K562 (cell line): Measurements from ENCODE around the gene RNF144A. TPM values are rescaled to one million over a fixed set of nuclear protein-coding genes. Genes with fewer than 3 reads are reported as not detected.

Experiments used
- CBFA2T3 ChIP-seq: fragments of 450-650 bp; IDR thresholded peaks from 2 replicates; pipeline ENCODE4 v1.6.1; 2017
- polyA plus RNA-seq, 8 experiments: library from polyadenylated mRNA; depleted of rRNA in 4 of 8; stranded (reverse) in 5 of 8; unstranded in 3 of 8; fragments of >200 nt; fragmentation: Nextera tagmentation in 2 of 8; fragmentation: Illumina TruSeq in 1 of 8; extraction: Ambion mirVana in 2 of 8; extraction: Trizol in 1 of 8; gene quantifications; 2 replicates each; pipeline versions ENCODE4 v1.2.1 to v1.2.3, GENCODE V29; 2011 to 2014; ENCODE audit warnings: inconsistent platforms in 1 of 8, missing spikeins in 1 of 8
- total RNA-seq, 7 experiments: library from RNA; depleted of rRNA in 6 of 7; stranded (reverse); fragments of >200 nt in 6 of 7; fragmentation: Illumina TruSeq in 2 of 7; extraction: Trizol in 2 of 7; gene quantifications; 2 replicates each; pipeline versions ENCODE4 v1.2.1 to v1.2.3, GENCODE V29; 2011 to 2021; ENCODE audit warnings: low replicate concordance in 1 of 7
- TF ChIP-seq, protein P1 (sequence below): fragments of 200-600 bp; sonication (generic); IDR thresholded peaks from one replicate; pipeline ENCODE4 v1.6.1; 2012; ENCODE audit warnings: mild to moderate bottlenecking, low read depth, low read length, inconsistent platforms

Gene RNF144A
- total and polyA plus RNA-seq, 9 of the 15 experiments (the other 6 are each of a cell fraction or from before 2014, with no cell fraction given) = 0.96 to 11.3 (median 6.2) TPM

DNA sequence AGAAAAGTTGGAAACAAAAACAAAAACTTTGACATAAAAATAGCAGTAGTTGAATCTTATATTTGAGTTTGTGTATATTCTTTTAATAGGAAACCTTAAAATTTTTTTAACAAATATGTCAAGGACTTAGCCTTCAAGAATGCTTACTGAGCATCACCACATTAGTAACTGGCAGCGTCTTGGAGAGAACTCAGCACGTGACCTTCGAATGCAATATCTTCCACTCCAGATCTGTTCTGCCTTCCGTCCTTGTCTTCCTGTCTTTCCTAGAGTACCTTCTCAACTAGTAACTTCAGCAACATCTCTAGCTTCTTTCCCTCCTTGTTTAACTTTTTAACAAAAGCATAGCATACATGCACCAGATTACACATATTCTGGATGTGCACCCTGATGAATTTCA, 38.7 kb upstream of the RNF144A start (continued):
- TF ChIP-seq, protein P1, sequence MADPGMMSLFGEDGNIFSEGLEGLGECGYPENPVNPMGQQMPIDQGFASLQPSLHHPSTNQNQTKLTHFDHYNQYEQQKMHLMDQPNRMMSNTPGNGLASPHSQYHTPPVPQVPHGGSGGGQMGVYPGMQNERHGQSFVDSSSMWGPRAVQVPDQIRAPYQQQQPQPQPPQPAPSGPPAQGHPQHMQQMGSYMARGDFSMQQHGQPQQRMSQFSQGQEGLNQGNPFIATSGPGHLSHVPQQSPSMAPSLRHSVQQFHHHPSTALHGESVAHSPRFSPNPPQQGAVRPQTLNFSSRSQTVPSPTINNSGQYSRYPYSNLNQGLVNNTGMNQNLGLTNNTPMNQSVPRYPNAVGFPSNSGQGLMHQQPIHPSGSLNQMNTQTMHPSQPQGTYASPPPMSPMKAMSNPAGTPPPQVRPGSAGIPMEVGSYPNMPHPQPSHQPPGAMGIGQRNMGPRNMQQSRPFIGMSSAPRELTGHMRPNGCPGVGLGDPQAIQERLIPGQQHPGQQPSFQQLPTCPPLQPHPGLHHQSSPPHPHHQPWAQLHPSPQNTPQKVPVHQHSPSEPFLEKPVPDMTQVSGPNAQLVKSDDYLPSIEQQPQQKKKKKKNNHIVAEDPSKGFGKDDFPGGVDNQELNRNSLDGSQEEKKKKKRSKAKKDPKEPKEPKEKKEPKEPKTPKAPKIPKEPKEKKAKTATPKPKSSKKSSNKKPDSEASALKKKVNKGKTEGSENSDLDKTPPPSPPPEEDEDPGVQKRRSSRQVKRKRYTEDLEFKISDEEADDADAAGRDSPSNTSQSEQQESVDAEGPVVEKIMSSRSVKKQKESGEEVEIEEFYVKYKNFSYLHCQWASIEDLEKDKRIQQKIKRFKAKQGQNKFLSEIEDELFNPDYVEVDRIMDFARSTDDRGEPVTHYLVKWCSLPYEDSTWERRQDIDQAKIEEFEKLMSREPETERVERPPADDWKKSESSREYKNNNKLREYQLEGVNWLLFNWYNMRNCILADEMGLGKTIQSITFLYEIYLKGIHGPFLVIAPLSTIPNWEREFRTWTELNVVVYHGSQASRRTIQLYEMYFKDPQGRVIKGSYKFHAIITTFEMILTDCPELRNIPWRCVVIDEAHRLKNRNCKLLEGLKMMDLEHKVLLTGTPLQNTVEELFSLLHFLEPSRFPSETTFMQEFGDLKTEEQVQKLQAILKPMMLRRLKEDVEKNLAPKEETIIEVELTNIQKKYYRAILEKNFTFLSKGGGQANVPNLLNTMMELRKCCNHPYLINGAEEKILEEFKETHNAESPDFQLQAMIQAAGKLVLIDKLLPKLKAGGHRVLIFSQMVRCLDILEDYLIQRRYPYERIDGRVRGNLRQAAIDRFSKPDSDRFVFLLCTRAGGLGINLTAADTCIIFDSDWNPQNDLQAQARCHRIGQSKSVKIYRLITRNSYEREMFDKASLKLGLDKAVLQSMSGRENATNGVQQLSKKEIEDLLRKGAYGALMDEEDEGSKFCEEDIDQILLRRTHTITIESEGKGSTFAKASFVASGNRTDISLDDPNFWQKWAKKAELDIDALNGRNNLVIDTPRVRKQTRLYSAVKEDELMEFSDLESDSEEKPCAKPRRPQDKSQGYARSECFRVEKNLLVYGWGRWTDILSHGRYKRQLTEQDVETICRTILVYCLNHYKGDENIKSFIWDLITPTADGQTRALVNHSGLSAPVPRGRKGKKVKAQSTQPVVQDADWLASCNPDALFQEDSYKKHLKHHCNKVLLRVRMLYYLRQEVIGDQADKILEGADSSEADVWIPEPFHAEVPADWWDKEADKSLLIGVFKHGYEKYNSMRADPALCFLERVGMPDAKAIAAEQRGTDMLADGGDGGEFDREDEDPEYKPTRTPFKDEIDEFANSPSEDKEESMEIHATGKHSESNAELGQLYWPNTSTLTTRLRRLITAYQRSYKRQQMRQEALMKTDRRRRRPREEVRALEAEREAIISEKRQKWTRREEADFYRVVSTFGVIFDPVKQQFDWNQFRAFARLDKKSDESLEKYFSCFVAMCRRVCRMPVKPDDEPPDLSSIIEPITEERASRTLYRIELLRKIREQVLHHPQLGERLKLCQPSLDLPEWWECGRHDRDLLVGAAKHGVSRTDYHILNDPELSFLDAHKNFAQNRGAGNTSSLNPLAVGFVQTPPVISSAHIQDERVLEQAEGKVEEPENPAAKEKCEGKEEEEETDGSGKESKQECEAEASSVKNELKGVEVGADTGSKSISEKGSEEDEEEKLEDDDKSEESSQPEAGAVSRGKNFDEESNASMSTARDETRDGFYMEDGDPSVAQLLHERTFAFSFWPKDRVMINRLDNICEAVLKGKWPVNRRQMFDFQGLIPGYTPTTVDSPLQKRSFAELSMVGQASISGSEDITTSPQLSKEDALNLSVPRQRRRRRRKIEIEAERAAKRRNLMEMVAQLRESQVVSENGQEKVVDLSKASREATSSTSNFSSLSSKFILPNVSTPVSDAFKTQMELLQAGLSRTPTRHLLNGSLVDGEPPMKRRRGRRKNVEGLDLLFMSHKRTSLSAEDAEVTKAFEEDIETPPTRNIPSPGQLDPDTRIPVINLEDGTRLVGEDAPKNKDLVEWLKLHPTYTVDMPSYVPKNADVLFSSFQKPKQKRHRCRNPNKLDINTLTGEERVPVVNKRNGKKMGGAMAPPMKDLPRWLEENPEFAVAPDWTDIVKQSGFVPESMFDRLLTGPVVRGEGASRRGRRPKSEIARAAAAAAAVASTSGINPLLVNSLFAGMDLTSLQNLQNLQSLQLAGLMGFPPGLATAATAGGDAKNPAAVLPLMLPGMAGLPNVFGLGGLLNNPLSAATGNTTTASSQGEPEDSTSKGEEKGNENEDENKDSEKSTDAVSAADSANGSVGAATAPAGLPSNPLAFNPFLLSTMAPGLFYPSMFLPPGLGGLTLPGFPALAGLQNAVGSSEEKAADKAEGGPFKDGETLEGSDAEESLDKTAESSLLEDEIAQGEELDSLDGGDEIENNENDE = no peak
- TF ChIP-seq CBFA2T3 = no peak
- TF ChIP-seq, all 486 proteins: peak for 0
